Measurements from ENCODE around the gene POU3F2.

DNA sequence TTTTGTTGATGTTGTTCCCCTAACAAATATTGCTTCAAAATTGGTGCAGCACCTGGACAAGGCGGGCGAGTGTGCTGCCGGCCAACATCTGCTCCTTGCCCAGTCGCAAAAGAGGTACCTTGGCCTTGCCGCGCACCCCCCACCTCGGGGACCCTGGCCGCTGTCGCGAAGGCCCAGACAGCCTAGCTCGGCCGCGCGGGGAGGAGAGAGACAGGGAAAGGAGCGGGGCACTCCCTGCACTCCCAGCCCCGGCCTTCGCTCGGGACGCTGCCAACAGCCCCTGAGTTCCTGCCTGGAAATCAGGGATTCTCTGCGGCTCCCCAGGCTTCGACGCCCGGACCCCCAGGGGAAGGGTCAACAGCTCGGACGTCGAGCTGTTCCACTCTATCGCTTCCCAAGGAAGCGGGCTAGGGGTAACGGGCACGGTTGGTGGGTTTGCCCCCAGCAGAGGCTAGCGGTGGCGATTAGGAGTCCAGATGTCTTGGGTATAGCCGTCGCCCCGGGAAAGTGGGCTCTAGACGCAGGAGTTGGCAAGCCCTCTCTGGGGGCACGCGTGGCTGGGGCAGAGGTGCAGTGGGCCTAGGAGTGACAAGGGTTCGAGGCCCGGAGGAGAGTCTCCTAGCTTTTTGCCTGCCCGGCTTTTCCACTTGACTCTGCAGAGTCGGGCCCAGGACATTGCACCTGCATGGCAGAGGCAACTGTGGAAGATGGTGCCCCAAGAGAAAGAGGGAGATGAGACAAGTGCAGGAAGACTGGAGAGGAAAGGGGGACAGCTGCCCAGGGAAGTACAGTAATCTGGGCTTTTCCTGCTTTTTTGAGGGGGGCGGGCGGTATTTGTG lies 8.2 kb downstream of the POU3F2 start:
- TF ChIP-seq, protein P1, sequence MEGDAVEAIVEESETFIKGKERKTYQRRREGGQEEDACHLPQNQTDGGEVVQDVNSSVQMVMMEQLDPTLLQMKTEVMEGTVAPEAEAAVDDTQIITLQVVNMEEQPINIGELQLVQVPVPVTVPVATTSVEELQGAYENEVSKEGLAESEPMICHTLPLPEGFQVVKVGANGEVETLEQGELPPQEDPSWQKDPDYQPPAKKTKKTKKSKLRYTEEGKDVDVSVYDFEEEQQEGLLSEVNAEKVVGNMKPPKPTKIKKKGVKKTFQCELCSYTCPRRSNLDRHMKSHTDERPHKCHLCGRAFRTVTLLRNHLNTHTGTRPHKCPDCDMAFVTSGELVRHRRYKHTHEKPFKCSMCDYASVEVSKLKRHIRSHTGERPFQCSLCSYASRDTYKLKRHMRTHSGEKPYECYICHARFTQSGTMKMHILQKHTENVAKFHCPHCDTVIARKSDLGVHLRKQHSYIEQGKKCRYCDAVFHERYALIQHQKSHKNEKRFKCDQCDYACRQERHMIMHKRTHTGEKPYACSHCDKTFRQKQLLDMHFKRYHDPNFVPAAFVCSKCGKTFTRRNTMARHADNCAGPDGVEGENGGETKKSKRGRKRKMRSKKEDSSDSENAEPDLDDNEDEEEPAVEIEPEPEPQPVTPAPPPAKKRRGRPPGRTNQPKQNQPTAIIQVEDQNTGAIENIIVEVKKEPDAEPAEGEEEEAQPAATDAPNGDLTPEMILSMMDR (conservative IDR thresholded peaks at IDR 0.05; ENCODE audit: low read depth, low read length) = no peak
- no peak for TF ChIP-seq EZH2 (IDR thresholded peaks at IDR 0.05; ENCODE audit: low read length, unreplicated experiment)

Data from PC-3 (cell line).